GM23248 (cell line): ENCODE data around the gene PON3.

Source experiments
- EZH2 ChIP-seq: fragments of 200-600 bp; sonication (generic); IDR thresholded peaks from 2 replicates; pipeline ENCODE4 v1.6.1; 2018; ENCODE audit warnings: antibody characterized with exemption, mild to moderate bottlenecking; ENCODE audit not compliant: insufficient read depth, poor library complexity, severe bottlenecking
- EZH2phosphoT487 ChIP-seq: fragments of 200-600 bp; sonication (generic); IDR thresholded peaks from 2 replicates; pipeline ENCODE4 v1.6.1; 2018; ENCODE audit warnings: antibody characterized with exemption, moderate library complexity, mild to moderate bottlenecking, low read depth; ENCODE audit not compliant: insufficient read depth

DNA sequence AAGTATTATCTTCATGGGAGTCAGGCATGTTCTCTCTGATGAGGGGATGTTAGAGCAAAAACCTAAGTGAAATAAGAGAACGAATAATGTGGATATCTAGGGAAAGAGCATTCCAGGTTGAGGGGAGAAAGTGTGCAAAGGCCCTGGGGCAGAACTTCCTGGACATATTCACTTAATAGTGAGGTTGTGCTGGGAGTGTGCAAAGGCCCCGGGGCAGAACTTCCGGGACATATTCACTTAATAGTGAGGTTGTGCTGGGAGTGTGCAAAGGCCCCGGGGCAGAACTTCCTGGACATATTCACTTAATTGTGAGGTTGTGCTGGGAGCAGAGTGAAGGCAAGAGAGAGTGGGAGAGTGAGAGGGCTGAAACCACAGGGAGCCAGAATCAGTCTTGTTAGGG is 83.6 kb downstream of the PON3 start:
- TF ChIP-seq EZH2, result no peak
- TF ChIP-seq EZH2phosphoT487, result no peak
